ENCODE measurements around the gene FRYL.

DNA sequence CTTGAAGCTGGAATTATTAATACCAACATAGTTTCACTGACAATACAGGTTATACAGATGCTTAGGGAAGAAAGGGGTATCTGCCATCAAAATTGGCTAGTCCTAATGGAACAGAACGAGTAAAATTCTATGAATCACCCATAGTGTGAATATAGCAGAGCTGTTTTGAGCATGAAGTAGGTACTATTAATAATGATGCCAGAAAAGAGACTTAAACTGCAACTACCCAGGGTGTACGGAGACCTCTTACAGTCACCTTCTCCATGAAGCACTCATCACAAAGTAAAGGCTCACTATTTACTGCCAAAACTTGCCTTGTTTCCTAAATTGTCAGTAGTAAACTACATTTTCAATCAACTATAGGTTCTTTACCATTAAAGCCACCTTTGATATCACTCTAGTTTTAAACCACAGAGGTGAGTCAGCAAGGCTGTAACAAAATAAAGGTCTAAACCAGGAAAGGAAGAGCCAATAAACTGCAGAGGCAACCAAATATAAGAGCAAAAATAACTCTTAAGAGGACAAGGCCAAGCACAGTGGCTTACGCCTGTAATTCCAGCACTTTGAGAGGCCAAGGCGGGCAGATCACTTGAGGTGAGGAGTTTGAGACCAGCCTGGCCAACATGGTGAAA, 114.4 kb downstream of the FRYL start:
- no peak for TF ChIP-seq TSC22D2 (CRISPR knock-in tag; IDR thresholded peaks at IDR 0.05; ENCODE audit: borderline replicate concordance)
- TF ChIP-seq, protein P1, sequence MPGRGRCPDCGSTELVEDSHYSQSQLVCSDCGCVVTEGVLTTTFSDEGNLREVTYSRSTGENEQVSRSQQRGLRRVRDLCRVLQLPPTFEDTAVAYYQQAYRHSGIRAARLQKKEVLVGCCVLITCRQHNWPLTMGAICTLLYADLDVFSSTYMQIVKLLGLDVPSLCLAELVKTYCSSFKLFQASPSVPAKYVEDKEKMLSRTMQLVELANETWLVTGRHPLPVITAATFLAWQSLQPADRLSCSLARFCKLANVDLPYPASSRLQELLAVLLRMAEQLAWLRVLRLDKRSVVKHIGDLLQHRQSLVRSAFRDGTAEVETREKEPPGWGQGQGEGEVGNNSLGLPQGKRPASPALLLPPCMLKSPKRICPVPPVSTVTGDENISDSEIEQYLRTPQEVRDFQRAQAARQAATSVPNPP (CRISPR knock-in tag; IDR thresholded peaks at IDR 0.05): no peak

Measured in HepG2 (cell line).